SK-N-SH treated with all-trans-retinoic acid at 6 μM for 48 hours (cell line): ENCODE measurements around the gene MTUS2.

ENCODE experiments used
- CREB5 ChIP-seq: fragments of 250-450 bp; sonication (Bioruptor Pico); IDR thresholded peaks from 2 replicates; pipeline ENCODE4 v1.5.1; 2020; ENCODE audit warnings: low read depth, mild to moderate bottlenecking, moderate library complexity
- ISL1 ChIP-seq: fragments of 250-450 bp; sonication (Bioruptor Pico); IDR thresholded peaks from 2 replicates; pipeline ENCODE4 v2.1.2; 2022; ENCODE audit warnings: mild to moderate bottlenecking, moderate library complexity
- PPARA ChIP-seq: fragments of 250-450 bp; sonication (Bioruptor Pico); IDR thresholded peaks from 2 replicates; pipeline ENCODE4 v1.5.0; 2020; ENCODE audit warnings: mild to moderate bottlenecking, borderline replicate concordance
- RARB ChIP-seq: fragments of 250-450 bp; sonication (Bioruptor Pico); IDR thresholded peaks from 2 replicates; pipeline ENCODE4 v1.8.0; 2021; ENCODE audit warnings: mild to moderate bottlenecking, moderate library complexity
- SNAI2 ChIP-seq: fragments of 250-450 bp; sonication (Bioruptor Pico); IDR thresholded peaks from 2 replicates; pipeline ENCODE4 v1.5.0; 2020; ENCODE audit warnings: mild to moderate bottlenecking, moderate library complexity
- ZC3H10 ChIP-seq: fragments of 250-450 bp; sonication (Bioruptor Pico); IDR thresholded peaks from 2 replicates; pipeline ENCODE4 v1.5.1; 2021; ENCODE audit warnings: mild to moderate bottlenecking, moderate library complexity
- ZFP3 ChIP-seq: fragments of 250-450 bp; sonication (Bioruptor Pico); IDR thresholded peaks from 2 replicates; pipeline ENCODE4 v1.5.0; 2020; ENCODE audit warnings: mild to moderate bottlenecking, moderate library complexity
- ZFP30 ChIP-seq: fragments of 450-650 bp; formaldehyde crosslinking; IDR thresholded peaks from 2 replicates; pipeline ENCODE4 v1.5.0; 2022; ENCODE audit warnings: mild to moderate bottlenecking, moderate library complexity
- TF ChIP-seq, protein P1 (sequence below): fragments of 250-450 bp; sonication (Bioruptor Pico); IDR thresholded peaks from 2 replicates; pipeline ENCODE4 v1.8.0; 2020; ENCODE audit warnings: mild to moderate bottlenecking, moderate library complexity, borderline replicate concordance
- TF ChIP-seq, protein P2 (sequence below): fragments of 250-450 bp; sonication (Bioruptor Pico); IDR thresholded peaks from 2 replicates; pipeline ENCODE4 v1.8.0; 2021; ENCODE audit warnings: low read depth, mild to moderate bottlenecking, moderate library complexity, borderline replicate concordance

GRCh38 chr13:28866932-28867331, 46.8 kb downstream of the MTUS2 start:
- TF ChIP-seq PPARA (CRISPR knock-in tag) (no peak), CREB5 (CRISPR knock-in tag) (no peak), ZFP30 (CRISPR knock-in tag) (no peak), ZFP3 (CRISPR knock-in tag) (no peak), RARB (CRISPR knock-in tag) (no peak), ZC3H10 (CRISPR knock-in tag) (no peak), SNAI2 (CRISPR knock-in tag) (no peak), ISL1 (no peak)
- TF ChIP-seq, protein P1, sequence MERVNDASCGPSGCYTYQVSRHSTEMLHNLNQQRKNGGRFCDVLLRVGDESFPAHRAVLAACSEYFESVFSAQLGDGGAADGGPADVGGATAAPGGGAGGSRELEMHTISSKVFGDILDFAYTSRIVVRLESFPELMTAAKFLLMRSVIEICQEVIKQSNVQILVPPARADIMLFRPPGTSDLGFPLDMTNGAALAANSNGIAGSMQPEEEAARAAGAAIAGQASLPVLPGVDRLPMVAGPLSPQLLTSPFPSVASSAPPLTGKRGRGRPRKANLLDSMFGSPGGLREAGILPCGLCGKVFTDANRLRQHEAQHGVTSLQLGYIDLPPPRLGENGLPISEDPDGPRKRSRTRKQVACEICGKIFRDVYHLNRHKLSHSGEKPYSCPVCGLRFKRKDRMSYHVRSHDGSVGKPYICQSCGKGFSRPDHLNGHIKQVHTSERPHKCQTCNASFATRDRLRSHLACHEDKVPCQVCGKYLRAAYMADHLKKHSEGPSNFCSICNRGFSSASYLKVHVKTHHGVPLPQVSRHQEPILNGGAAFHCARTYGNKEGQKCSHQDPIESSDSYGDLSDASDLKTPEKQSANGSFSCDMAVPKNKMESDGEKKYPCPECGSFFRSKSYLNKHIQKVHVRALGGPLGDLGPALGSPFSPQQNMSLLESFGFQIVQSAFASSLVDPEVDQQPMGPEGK (CRISPR knock-in tag): no peak
- TF ChIP-seq, protein P2, sequence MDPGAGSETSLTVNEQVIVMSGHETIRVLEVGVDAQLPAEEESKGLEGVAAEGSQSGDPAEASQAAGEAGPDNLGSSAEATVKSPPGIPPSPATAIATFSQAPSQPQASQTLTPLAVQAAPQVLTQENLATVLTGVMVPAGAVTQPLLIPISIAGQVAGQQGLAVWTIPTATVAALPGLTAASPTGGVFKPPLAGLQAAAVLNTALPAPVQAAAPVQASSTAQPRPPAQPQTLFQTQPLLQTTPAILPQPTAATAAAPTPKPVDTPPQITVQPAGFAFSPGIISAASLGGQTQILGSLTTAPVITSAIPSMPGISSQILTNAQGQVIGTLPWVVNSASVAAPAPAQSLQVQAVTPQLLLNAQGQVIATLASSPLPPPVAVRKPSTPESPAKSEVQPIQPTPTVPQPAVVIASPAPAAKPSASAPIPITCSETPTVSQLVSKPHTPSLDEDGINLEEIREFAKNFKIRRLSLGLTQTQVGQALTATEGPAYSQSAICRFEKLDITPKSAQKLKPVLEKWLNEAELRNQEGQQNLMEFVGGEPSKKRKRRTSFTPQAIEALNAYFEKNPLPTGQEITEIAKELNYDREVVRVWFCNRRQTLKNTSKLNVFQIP (CRISPR knock-in tag): no peak
